Stomach smooth muscle (tissue), 2 donors: ENCODE measurements around the gene AMH.
A peak's percentile ranks its signal among the peaks of the same experiment; 100 is the strongest.

ENCODE experiments used
- H3K27ac ChIP-seq: one replicate; pipeline ENCODE4 v1.7.0; 2013; ENCODE audit warnings: mild to moderate bottlenecking, low read length, inconsistent platforms
- H3K27me3 ChIP-seq, 2 donors: one replicate each; pipeline ENCODE4 v1.7.0; 2013; ENCODE audit warnings: low read length in 2 of 2; ENCODE audit not compliant: insufficient read depth in 2 of 2, control insufficient read depth in 1 of 2
- H3K36me3 ChIP-seq, 2 donors: one replicate each; pipeline ENCODE4 v1.7.0; 2013; ENCODE audit warnings: low read length in 2 of 2; ENCODE audit not compliant: control insufficient read depth in 2 of 2, insufficient read depth in 2 of 2
- H3K4me1 ChIP-seq: one replicate; pipeline ENCODE4 v1.7.0; 2013; ENCODE audit warnings: low read length; ENCODE audit not compliant: control insufficient read depth, insufficient read depth
- H3K4me3 ChIP-seq, 2 donors: one replicate each; pipeline ENCODE4 v1.7.0; 2013; ENCODE audit warnings: low read length in 2 of 2
- H3K9ac ChIP-seq, 2 donors: one replicate each; pipeline ENCODE4 v1.7.0; 2013; ENCODE audit warnings: low read length in 2 of 2, mild to moderate bottlenecking in 1 of 2
- H3K9me3 ChIP-seq, 2 donors: one replicate each; pipeline ENCODE4 v1.7.0; 2013; ENCODE audit warnings: low read length in 2 of 2; ENCODE audit not compliant: control insufficient read depth in 2 of 2
- donor health status: healthy.
- donor health status: Pancreatic carcinoma.

Gene AMH

DNA sequence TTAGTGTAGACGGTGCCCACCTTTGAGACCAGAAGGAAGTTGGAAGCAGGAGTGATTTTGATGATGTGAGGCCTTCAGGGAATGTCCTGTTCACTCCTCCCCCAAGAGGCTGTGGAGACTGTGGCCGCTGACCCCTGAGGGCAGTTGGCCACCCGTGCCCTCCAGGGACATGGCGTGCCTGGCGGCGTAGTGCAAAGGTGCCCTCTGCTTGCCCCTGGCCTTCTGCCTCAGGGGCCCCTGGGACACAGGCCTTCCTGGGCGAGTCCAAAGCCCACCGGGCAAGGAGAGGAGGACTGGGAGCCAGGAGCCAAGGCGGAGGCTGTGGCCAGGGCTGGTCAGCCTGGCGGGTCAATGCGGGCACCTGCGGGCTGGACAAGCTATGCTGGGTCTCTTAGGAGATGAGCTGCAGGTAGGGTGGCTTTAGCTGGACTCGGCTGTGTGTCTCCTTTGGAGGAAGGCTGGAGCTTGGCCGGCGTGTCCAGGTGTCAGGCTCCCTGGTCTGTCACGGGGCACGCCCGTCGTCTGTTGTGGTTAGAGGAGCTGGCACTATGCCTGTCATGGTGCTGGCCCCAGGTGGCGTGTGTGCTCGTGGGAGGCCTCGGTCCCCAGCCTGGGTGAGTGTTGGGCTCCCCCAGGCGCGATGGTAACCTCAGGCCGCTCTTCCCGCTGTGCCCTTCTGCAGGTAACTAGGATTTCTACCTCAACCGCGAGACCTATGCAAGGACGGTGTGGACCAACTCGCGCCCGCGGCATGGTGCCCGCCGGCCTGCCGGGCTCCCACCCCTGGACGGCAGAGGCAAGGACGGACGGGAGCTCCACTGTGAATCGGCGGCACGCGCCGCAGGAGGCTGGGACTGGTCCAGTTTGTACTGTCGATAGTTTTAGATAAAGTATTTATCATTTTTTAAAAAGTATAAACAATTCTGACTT is 19.8 kb upstream of the AMH start:
- H3K4me3 ChIP-seq, result no peak overlapping the region
- no peaks in the 10 kb centered on the region for H3K27me3 ChIP-seq
- H3K4me1 ChIP-seq, result peaks cover 14% of the 10 kb centered on the region
- H3K9me3 ChIP-seq, result no peaks in the 10 kb centered on the region
- no peak overlapping the region for H3K9ac ChIP-seq
- peaks cover 16 to 39% of the 10 kb centered on the region in 2 donors for H3K36me3 ChIP-seq
- no peak overlapping the region for H3K27ac ChIP-seq

DNA sequence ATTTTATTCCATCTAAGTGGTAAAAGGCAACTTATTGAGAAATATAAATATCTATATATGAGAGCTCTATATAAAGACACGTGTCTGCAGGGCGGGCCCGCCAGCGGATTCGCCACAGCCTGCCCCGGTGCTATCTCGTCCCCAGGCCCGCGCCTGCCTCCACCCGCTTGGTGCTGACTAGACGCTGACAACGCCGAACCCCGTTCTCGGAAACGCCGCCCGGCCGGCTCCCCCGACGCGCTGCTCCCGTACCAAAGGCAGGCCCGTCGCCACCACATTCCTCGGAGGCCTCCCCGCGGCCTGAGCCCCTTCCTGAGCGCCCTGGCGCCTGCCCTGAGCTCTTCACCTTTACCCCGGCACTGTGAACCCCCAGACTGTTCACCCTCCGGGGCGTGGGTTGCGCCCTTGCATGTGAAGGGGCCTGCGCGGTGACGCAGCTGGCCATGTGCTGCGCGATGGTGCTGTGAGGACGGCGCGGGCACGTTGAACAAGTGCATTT is 19.0 kb upstream of the AMH start:
- Histone ChIP-seq H3K9ac (no peak overlapping the region), H3K4me1 (peaks cover 21% of the 10 kb centered on the region), H3K9me3 (no peaks in the 10 kb centered on the region), H3K27ac (no peak overlapping the region), H3K27me3 (no peaks in the 10 kb centered on the region), H3K36me3 (peaks cover 10 to 36% of the 10 kb centered on the region in 2 donors), H3K4me3 (no peak overlapping the region)

DNA sequence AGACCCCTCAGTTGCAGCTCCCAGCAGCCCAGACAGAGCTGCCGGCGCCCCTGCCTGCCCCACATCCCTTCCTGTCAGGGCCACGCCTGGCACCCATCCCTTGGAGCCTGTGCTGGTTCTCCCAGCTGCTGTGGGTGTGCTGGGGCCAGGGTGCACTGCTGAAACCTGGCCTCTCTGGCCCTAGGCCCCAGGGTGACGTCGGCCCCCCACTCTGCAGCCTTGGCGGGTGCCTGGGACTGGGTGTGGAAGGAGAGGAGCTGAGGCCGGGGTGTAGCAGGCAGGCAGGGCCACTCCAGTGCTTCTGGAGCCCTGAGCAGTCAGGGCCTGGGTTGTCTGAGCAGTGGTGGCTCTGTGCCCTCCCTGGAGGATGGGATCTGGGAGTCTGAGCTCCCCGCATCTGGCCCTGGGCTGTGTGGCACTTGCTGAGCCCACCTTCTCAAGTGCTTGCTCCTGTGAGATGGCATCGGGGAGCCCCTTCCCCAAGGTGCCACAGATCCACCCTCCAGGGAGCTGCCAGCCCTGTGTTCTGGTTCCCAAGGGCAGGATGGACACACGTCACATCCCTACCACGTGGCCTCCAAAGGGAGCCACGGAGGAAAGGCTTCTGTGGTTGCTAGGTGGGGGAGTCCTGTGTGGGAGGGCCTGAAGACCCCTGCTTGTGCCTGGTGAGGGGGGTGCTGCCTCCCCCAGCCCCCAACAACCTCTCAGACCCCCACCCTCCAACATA is 18.2 kb upstream of the AMH start:
- no peaks in the 10 kb centered on the region for H3K9me3 ChIP-seq
- H3K4me1 ChIP-seq, result peaks cover 27% of the 10 kb centered on the region
- no peak overlapping the region for H3K9ac ChIP-seq
- H3K27ac ChIP-seq, result no peak overlapping the region
- no peaks in the 10 kb centered on the region for H3K27me3 ChIP-seq
- H3K4me3 ChIP-seq, result no peak overlapping the region
- H3K36me3 ChIP-seq, result peaks cover 10 to 32% of the 10 kb centered on the region in 2 donors

DNA sequence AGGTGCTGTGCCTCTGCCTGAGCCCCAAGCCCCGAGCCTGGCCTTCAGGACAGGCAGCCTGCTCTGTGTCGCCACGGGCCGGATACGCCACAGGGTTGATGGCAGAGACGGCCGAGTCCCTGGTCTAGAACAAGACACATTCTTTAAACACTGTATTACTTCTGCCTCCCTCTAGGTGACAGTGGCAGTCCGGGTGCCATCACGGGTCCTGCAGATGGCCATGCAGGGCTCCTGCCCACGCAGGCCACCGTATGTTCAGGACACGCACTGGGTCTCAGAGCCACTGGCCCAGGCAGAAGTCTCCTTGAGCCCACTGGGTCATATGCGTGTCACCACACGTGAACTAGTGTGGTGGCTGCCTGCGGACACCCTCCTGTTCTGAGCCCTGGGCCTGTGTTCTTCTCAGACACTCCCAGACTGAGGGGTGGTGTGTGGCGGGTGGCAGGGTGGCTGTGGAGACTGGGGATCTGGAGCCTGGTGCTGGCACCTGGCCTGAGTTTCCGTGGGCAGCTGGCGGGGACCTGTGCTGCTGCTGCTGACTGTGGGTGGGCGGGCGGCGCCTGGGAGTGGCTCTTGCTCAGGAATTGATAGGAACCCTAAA is 17.4 kb upstream of the AMH start:
- H3K27ac ChIP-seq, result no peak overlapping the region
- H3K27me3 ChIP-seq, result no peaks in the 10 kb centered on the region
- H3K36me3 ChIP-seq, result peaks cover 10 to 32% of the 10 kb centered on the region in 2 donors
- no peak overlapping the region for H3K9ac ChIP-seq
- no peak overlapping the region for H3K4me3 ChIP-seq
- no peaks in the 10 kb centered on the region for H3K9me3 ChIP-seq
- peaks cover 27% of the 10 kb centered on the region for H3K4me1 ChIP-seq

DNA sequence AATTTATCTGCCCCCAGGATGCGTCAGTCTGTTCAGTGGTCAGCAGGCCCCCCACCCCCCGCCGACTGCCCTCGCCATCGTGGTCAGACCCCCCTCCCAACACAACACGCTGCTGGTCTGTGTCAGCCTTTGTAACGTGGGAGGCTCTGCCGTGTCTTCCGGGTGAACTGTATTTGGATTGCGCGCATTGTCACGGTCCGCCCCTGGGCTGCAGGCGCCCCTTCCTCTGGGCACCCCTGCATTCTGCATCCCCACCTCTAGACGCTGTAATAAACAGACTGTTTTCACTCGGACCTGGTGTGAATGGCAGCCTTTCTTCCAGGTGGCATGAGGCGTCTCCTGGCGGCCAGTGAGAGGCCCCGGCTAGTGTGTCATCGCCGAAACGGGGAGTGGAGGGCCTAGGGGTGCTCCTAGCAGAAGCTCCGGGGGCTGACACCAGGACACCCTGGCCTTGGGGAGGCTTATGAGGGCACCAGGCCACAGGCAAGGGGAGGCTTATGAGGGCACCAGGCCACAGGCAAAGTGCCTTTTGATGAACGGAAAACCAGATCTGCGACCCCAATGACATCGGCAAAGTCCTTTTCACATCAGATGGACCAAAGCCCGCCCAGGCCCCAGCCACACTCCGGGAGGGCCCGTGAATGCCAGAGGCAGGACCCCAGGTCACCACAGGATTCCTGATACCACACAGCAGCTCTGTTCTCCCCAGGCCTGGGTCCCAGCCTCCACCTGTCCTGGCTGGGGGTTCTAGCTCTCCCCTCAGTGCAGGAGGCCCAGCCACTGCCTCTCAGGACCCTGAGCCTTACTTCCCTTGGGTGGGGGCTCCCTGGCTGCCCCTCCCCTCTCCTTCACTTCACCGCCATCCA is 16.6 kb upstream of the AMH start:
- Histone ChIP-seq H3K36me3 (peaks cover 10 to 32% of the 10 kb centered on the region in 2 donors), H3K9ac (no peak overlapping the region), H3K27me3 (no peaks in the 10 kb centered on the region), H3K27ac (no peak overlapping the region), H3K4me3 (no peak overlapping the region), H3K9me3 (no peaks in the 10 kb centered on the region), H3K4me1 (peaks cover 32% of the 10 kb centered on the region)

DNA sequence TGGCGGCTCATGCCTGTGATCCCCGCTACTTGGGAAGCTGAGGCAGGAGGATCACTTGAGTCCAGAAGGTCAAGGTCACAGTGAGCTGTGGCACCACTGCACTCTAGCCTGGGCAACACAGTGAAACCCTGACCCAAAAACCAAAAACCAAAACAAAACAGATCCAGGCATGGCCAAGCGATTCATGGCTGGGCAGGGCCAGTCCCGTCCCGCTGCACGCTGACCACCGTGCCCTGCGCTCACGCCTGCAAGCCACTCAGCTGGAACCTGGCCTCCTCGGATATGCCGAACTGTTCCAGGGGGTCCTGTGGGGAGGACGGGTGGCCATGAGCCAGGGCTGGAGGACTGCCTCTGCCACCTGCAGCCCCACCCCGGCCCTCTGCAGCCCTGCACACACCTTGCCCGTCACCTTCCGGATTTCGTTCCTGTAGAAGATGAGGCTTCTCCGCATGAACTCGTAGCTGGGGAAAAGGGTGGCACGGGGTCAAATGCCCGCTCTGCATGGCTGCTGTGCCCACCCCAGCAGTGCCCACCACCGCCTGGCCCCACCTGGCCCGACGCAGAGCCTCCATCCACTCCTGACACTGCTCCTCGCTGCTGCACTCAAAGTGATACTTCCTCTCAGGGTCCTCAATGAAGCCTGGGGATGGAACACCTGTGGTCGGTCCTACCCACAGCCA is 15.4 kb upstream of the AMH start:
- no peaks in the 10 kb centered on the region for H3K27me3 ChIP-seq
- peaks cover 44% of the 10 kb centered on the region for H3K4me1 ChIP-seq
- H3K9me3 ChIP-seq, result no peaks in the 10 kb centered on the region
- H3K9ac ChIP-seq, result no peak overlapping the region
- H3K27ac ChIP-seq, result no peak overlapping the region
- no peak overlapping the region for H3K4me3 ChIP-seq
- H3K36me3 ChIP-seq, result peaks cover 10 to 27% of the 10 kb centered on the region in 2 donors

DNA sequence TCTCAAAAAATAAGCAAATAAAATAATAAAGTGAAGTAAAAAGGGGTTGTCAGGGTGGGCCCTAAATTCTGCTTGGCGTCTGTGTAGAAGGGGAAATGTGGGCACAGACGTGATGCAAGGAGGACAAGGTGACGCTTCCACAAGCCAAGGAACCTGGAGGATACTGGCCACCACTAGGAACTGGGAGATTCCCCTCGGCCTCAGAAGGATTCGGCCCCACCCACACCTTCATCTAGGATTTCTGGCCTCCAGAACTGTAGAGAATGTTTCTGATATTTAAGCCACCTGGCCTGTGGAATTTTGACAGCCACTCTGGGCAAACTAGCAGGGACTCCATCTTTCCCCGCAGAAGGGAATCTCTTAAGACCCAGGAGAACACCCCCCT is 14.1 kb upstream of the AMH start:
- Histone ChIP-seq H3K4me1 (peaks cover 51% of the 10 kb centered on the region), H3K9me3 (no peaks in the 10 kb centered on the region), H3K27ac (peak overlapping the region; percentile 31), H3K4me3 (peak overlapping the region; percentile 53 to 84), H3K9ac (peak overlapping the region; percentile 66 to 94), H3K27me3 (no peaks in the 10 kb centered on the region), H3K36me3 (peaks cover 6 to 19% of the 10 kb centered on the region in 2 donors)

DNA sequence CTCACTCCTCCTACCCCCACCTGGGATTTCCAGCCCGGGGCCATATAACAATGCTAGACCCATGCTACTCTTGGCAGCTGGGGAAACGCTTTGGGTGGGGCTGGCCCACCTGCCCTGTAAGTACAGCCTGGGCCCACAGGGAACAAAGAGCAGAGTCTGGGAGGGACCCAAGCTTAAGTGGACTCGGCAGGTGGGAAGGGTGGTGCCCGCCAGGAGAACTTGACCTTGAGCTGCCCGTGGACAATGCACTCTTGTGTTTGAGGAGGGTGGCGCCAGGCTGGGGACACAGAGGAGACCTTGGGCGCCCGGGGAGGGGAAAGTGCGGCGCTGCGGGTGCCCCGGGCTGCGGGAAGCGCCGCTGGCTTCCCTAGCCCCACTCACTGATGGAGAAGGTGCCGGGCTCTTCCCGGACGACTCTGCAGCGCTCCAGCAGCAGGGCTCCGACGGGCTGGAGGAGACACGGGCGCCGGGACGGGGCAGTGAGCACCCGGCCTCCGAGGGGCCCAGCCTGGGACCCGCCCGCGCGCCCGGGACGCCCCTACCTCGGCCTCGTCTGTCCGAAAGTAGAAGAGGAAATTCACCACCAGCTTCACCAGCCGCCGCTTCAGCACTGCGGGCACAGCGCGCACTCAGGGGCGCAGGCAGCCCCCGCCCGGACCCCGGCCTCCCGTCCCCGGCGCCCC is 13.6 kb upstream of the AMH start:
- Histone ChIP-seq H3K27ac (peak overlapping the region; percentile 31), H3K4me3 (peak overlapping the region; percentile 53 to 84), H3K4me1 (peaks cover 56% of the 10 kb centered on the region), H3K27me3 (no peaks in the 10 kb centered on the region), H3K9me3 (no peaks in the 10 kb centered on the region), H3K36me3 (peaks cover 3 to 17% of the 10 kb centered on the region in 2 donors), H3K9ac (peak overlapping the region; percentile 66 to 94)

DNA sequence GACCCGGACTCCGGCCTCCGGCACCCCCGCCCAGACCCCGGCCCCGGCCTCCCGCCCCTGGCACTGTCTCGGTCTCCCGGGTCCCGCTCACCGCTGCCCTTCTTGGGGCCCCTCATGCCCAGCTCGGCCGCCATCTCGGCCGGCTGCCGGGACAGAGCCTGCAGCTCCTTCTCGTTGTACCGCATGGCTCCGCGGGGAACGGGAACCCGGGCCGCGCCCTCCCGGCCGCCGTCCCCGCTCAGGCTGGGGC is 13.1 kb upstream of the AMH start:
- peaks cover 59% of the 10 kb centered on the region for H3K4me1 ChIP-seq
- peak overlapping the region; percentile 97 for H3K27ac ChIP-seq
- H3K9me3 ChIP-seq, result no peaks in the 10 kb centered on the region
- peak overlapping the region; percentile 53 to 84 for H3K4me3 ChIP-seq
- peaks cover 3 to 17% of the 10 kb centered on the region in 2 donors for H3K36me3 ChIP-seq
- H3K27me3 ChIP-seq, result no peaks in the 10 kb centered on the region
- H3K9ac ChIP-seq, result peak overlapping the region; percentile 66 to 94
